ENCODE measurements around the gene ASPSCR1.

The ASPSCR1 gene

GRCh38 chr17:82060001-82060380 lies 82.6 kb downstream of the ASPSCR1 start:
- DNase-seq = no peak

GRCh38 chr17:82060614-82061013 lies 83.2 kb downstream of the ASPSCR1 start:
- no peak for DNase-seq

GRCh38 chr17:82061047-82061925 lies 83.9 kb downstream of the ASPSCR1 start:
- no peak for DNase-seq

GRCh38 chr17:82062076-82062983 lies 84.9 kb downstream of the ASPSCR1 start:
- DNase-seq = no peak

GRCh38 chr17:82062984-82063368 lies 85.5 kb downstream of the ASPSCR1 start:
- DNase-seq = no peak

- no peak for DNase-seq
Measured at GRCh38 chr17:82063424-82064415, 86.3 kb downstream of the ASPSCR1 start.

GRCh38 chr17:82064433-82065192 lies 87.2 kb downstream of the ASPSCR1 start:
- no peak for DNase-seq

GRCh38 chr17:82065193-82065637 lies 87.8 kb downstream of the ASPSCR1 start:
- no peak for DNase-seq

GRCh38 chr17:82065638-82066303 lies 88.3 kb downstream of the ASPSCR1 start, which contains the start of gene DUS1L:
Gene DUS1L (minus strand): TSS chr17:82065804. CDS start chr17:82065059, 745 bp downstream.
- no peak for DNase-seq
